Omental fat pad (tissue), 4 donors: ENCODE data around the gene AIFM3. TPM values are rescaled to one million over a fixed set of nuclear protein-coding genes. Genes with fewer than 3 reads are reported as not detected.

ENCODE experiments used
- ATAC-seq: fragments of 150-250 bp; one replicate; pipeline ENCODE4 v1.9.1; 2016; ENCODE audit warnings: mild to moderate bottlenecking, moderate library complexity; ENCODE audit not compliant: low FRiP score
- DNase-seq: peaks from one replicate; pipeline ENCODE4 v3.0.0-alpha.2; 2019; ENCODE audit warnings: low spot score
- CTCF ChIP-seq, 3 donors: fragments of 450-650 bp; IDR thresholded peaks; one replicate each; pipeline ENCODE4 v1.5.1; 2016 to 2017; ENCODE audit warnings: antibody characterized with exemption in 3 of 3, mild to moderate bottlenecking in 3 of 3, moderate library complexity in 2 of 3
- total RNA-seq, 4 donors: library from RNA; depleted of rRNA; stranded (reverse); fragments of >200 nt; gene quantifications; one replicate each; pipeline ENCODE4 v1.1.0, GENCODE V29; 2016

AIFM3 gene
- total RNA-seq, 4 donors from 2014 or later: 1.0 to 2.6 (median 2.0) TPM

GRCh38 chr22:20985720-20986119, 18.7 kb downstream of the AIFM3 start:
- no peak for TF ChIP-seq CTCF (IDR thresholded peaks at IDR 0.05)
- DNase-seq (no peak), ATAC-seq (no peak)

GRCh38 chr22:20986365-20986764, 19.3 kb downstream of the AIFM3 start:
- ATAC-seq (no peak), DNase-seq (no peak)
- TF ChIP-seq CTCF (IDR thresholded peaks at IDR 0.05): no peak

- no peak for DNase-seq
- no peak for ATAC-seq
- no peak for TF ChIP-seq CTCF (IDR thresholded peaks at IDR 0.05)
Observed at GRCh38 chr22:20987375-20987774, 20.3 kb downstream of the AIFM3 start.

GRCh38 chr22:20988573-20989322, 21.7 kb downstream of the AIFM3 start:
- ATAC-seq: no peak
- DNase-seq: no peak
- no peak for TF ChIP-seq CTCF (IDR thresholded peaks at IDR 0.05)

- ATAC-seq (no peak), DNase-seq (no peak)
- no peak for TF ChIP-seq CTCF (IDR thresholded peaks at IDR 0.05)
Observed at GRCh38 chr22:20989323-20990138, 22.5 kb downstream of the AIFM3 start.

- no peak for ATAC-seq
Observed at GRCh38 chr22:20990184-20991180, 23.4 kb downstream of the AIFM3 start.

More at GRCh38 chr22:20990184-20991180, 23.4 kb downstream of the AIFM3 start:
- TF ChIP-seq CTCF (IDR thresholded peaks at IDR 0.05): no peak
- no peak for DNase-seq
